Effector memory CD4-positive, alpha-beta T cell (primary cell): ENCODE data around the gene DOK5.

Experiments used
- DNase-seq, 3 donors: peaks; one replicate each; pipeline ENCODE4 v3.0.0-alpha.2; 2020
- H3K27ac ChIP-seq: 2 replicates; pipeline ENCODE4 v1.7.0; 2013; ENCODE audit warnings: mild to moderate bottlenecking, low read length, moderate library complexity; ENCODE audit not compliant: insufficient read depth, poor library complexity, severe bottlenecking
- H3K27me3 ChIP-seq: replicated peaks from 2 replicates; pipeline ENCODE4 v1.7.0; 2013; ENCODE audit warnings: mild to moderate bottlenecking, low read length; ENCODE audit not compliant: insufficient read depth, control insufficient read depth, poor library complexity, severe bottlenecking
- H3K36me3 ChIP-seq: 2 replicates; pipeline ENCODE4 v1.7.0; 2013; ENCODE audit warnings: mild to moderate bottlenecking, low read length, moderate library complexity; ENCODE audit not compliant: control insufficient read depth, insufficient read depth
- H3K4me1 ChIP-seq: 2 replicates; pipeline ENCODE4 v1.7.0; 2013; ENCODE audit warnings: low read length, mild to moderate bottlenecking; ENCODE audit not compliant: control insufficient read depth, insufficient read depth, poor library complexity, severe bottlenecking
- H3K4me3 ChIP-seq: 2 replicates; pipeline ENCODE4 v1.7.0; 2013; ENCODE audit warnings: low read length, low read depth, mild to moderate bottlenecking; ENCODE audit not compliant: insufficient read depth, poor library complexity, severe bottlenecking
- H3K9me3 ChIP-seq: 2 replicates; pipeline ENCODE4 v1.7.0; 2013; ENCODE audit warnings: mild to moderate bottlenecking, low read length, moderate library complexity; ENCODE audit not compliant: control insufficient read depth

Gene DOK5

GRCh38 chr20:54649511-54649962, 174.1 kb downstream of the DOK5 start:
- no peaks in the 10 kb centered on the region for H3K36me3 ChIP-seq

GRCh38 chr20:54650052-54650719, 174.8 kb downstream of the DOK5 start:
- no peak for DNase-seq
- no peak overlapping the region for H3K4me3 ChIP-seq

More at GRCh38 chr20:54649511-54649962, 174.1 kb downstream of the DOK5 start:
- DNase-seq, result peak in 1 of 3 donors; percentile 16
- Histone ChIP-seq H3K27ac (no peak overlapping the region), H3K4me3 (no peak overlapping the region), H3K9me3 (no peaks in the 10 kb centered on the region), H3K4me1 (no peaks in the 10 kb centered on the region), H3K27me3 (no peaks in the 10 kb centered on the region)

GRCh38 chr20:54651252-54651651, 175.9 kb downstream of the DOK5 start:
- Histone ChIP-seq H3K4me1 (no peaks in the 10 kb centered on the region), H3K27me3 (no peaks in the 10 kb centered on the region)
- no peak for DNase-seq

More at GRCh38 chr20:54650052-54650719, 174.8 kb downstream of the DOK5 start:
- H3K4me1 ChIP-seq, result no peaks in the 10 kb centered on the region
- no peaks in the 10 kb centered on the region for H3K27me3 ChIP-seq
- H3K9me3 ChIP-seq, result no peaks in the 10 kb centered on the region
- H3K36me3 ChIP-seq, result no peaks in the 10 kb centered on the region
- H3K27ac ChIP-seq, result no peak overlapping the region

GRCh38 chr20:54654450-54654849, 179.1 kb downstream of the DOK5 start:
- H3K27ac ChIP-seq, result no peak overlapping the region
- H3K4me3 ChIP-seq, result no peak overlapping the region
- H3K4me1 ChIP-seq, result no peaks in the 10 kb centered on the region
- no peaks in the 10 kb centered on the region for H3K27me3 ChIP-seq
- H3K9me3 ChIP-seq, result no peaks in the 10 kb centered on the region
- no peaks in the 10 kb centered on the region for H3K36me3 ChIP-seq
- DNase-seq, result no peak

More at GRCh38 chr20:54651252-54651651, 175.9 kb downstream of the DOK5 start:
- H3K9me3 ChIP-seq, result no peaks in the 10 kb centered on the region
- H3K36me3 ChIP-seq, result no peaks in the 10 kb centered on the region
- no peak overlapping the region for H3K4me3 ChIP-seq
- no peak overlapping the region for H3K27ac ChIP-seq

GRCh38 chr20:54657268-54657826, 182.0 kb downstream of the DOK5 start:
- Histone ChIP-seq H3K4me3 (no peak overlapping the region), H3K36me3 (no peaks in the 10 kb centered on the region), H3K9me3 (no peaks in the 10 kb centered on the region), H3K27me3 (no peaks in the 10 kb centered on the region), H3K27ac (no peak overlapping the region), H3K4me1 (no peaks in the 10 kb centered on the region)
- DNase-seq, result no peak

- no peak for DNase-seq
- no peaks in the 10 kb centered on the region for H3K36me3 ChIP-seq
- H3K4me3 ChIP-seq, result no peak overlapping the region
- no peaks in the 10 kb centered on the region for H3K27me3 ChIP-seq
- H3K9me3 ChIP-seq, result no peaks in the 10 kb centered on the region
- no peaks in the 10 kb centered on the region for H3K4me1 ChIP-seq
- H3K27ac ChIP-seq, result no peak overlapping the region
Measured at GRCh38 chr20:54658525-54658924, 183.1 kb downstream of the DOK5 start.

GRCh38 chr20:54661265-54661664, 185.9 kb downstream of the DOK5 start:
- Histone ChIP-seq H3K27me3 (no peaks in the 10 kb centered on the region), H3K36me3 (no peaks in the 10 kb centered on the region), H3K4me3 (no peak overlapping the region), H3K27ac (no peak overlapping the region), H3K9me3 (no peaks in the 10 kb centered on the region), H3K4me1 (no peaks in the 10 kb centered on the region)
- DNase-seq, result no peak

GRCh38 chr20:54661880-54662465, 186.6 kb downstream of the DOK5 start:
- Histone ChIP-seq H3K4me3 (no peak overlapping the region), H3K36me3 (no peaks in the 10 kb centered on the region), H3K27me3 (no peaks in the 10 kb centered on the region), H3K4me1 (no peaks in the 10 kb centered on the region), H3K27ac (no peak overlapping the region), H3K9me3 (no peaks in the 10 kb centered on the region)
- DNase-seq, result no peak

- H3K4me3 ChIP-seq, result no peak overlapping the region
- no peak overlapping the region for H3K27ac ChIP-seq
- no peaks in the 10 kb centered on the region for H3K4me1 ChIP-seq
- DNase-seq, result no peak
- H3K27me3 ChIP-seq, result peaks cover 3% of the 10 kb centered on the region
- no peaks in the 10 kb centered on the region for H3K36me3 ChIP-seq
- no peaks in the 10 kb centered on the region for H3K9me3 ChIP-seq
Measured at GRCh38 chr20:54665812-54666211, 190.4 kb downstream of the DOK5 start.
